Subcutaneous adipose tissue (tissue), 4 donors: ENCODE results near the gene HID1. TPM values are rescaled to one million over a fixed set of nuclear protein-coding genes. Genes with fewer than 3 reads are reported as not detected.

ENCODE experiments used
- CTCF ChIP-seq: fragments of 450-650 bp; IDR thresholded peaks from one replicate; pipeline ENCODE4 v1.5.1; 2016; ENCODE audit warnings: low read depth, mild to moderate bottlenecking, control low read depth, antibody characterized with exemption, moderate library complexity
- total RNA-seq, 4 donors: library from RNA; depleted of rRNA; stranded (reverse); fragments of >200 nt; gene quantifications; one replicate each; pipeline ENCODE4 v1.1.0, GENCODE V29; 2016

The HID1 gene
- total RNA-seq, 4 donors from 2014 or later: 3.2 to 16.6 (median 3.6) TPM

DNA sequence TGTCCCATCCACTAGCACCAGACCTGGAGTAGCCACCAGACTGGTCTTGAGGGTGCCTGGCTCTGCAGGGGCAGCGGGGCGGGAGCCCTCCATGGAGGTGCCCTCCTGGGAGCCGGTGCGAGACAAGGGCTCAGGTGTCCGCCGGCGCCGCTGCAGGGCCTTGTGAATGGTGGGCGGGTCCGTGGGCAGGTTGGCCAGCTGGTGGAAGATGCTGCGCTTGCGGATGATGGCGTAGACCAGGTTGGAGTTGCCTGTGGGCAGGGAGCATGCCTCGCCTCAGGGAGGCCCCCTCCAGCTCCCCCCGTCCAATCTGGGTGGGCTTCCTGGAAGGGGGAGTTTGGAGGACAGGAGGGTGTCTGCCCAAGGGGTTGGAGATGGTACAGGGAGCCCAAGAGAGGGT, 18.4 kb downstream of the HID1 start:
- TF ChIP-seq CTCF: no peak

- TF ChIP-seq CTCF: no peak
Observed at GRCh38 chr17:74953134-74953687, 19.3 kb downstream of the HID1 start.

- no peak for TF ChIP-seq CTCF
Observed at GRCh38 chr17:74952431-74953133, 20.0 kb downstream of the HID1 start.

- TF ChIP-seq CTCF: no peak
Observed at GRCh38 chr17:74951680-74952421, 20.7 kb downstream of the HID1 start.

DNA sequence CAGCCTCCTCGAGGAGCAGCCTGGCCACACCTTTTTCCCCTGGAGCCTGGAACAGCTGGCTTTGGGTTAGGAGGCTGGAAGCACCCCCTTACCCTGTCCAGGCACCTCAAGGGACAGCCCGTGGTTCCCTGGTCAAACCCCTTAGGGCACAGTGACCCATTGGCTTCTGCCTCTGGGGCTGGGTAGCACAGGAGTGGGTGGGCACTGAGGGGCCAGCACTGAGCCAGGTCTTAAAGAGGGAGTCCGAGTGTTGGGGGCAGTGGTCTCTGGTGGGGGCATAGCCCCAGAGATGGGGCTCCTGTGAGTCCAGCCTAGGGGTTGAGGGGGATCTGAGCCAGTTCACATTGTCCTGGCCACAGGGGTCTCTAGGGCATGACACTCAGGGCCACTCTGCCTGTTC, 21.5 kb downstream of the HID1 start:
- TF ChIP-seq CTCF: no peak

- TF ChIP-seq CTCF: no peak
Observed at GRCh38 chr17:74950207-74950606, 22.4 kb downstream of the HID1 start.

- no peak for TF ChIP-seq CTCF
Observed at GRCh38 chr17:74949455-74950115, 23.0 kb downstream of the HID1 start.
